ENCODE results near the gene OLIG1. TPM values are rescaled to one million over a fixed set of nuclear protein-coding genes. Genes with fewer than 3 reads are reported as not detected.

OLIG1 gene
- total and polyA plus RNA-seq, 10 of the 15 experiments (the other 5 are each of a cell fraction or from before 2014, with no cell fraction given), result not detected

DNA sequence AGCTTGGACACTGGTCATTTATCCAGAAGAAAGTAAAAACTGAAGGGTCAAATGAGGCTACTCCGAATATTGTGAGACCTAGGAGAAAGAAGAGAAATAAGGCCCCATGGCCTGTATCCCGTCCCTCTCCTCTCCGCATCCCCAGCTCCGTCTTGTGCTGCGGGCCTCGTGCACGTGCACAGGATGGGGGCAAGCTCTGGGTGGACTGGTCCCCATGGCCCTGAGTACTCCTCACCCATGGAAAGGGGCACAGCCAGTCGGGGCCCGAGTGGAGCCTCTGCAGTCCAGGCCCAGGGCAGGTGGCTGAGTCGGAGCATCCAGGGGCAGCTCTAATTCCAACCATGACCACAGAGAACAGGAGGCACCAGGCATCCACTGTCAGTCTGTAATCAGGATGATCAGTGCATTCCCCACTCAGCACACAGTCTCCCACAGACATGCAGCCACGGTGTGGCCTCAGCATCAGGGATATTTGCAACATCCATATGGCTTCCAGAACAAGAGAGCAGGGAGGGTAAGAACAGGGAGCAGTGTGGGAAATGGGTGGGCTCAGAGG, 12.5 kb upstream of the OLIG1 start (continued):
- TF ChIP-seq, protein P1, sequence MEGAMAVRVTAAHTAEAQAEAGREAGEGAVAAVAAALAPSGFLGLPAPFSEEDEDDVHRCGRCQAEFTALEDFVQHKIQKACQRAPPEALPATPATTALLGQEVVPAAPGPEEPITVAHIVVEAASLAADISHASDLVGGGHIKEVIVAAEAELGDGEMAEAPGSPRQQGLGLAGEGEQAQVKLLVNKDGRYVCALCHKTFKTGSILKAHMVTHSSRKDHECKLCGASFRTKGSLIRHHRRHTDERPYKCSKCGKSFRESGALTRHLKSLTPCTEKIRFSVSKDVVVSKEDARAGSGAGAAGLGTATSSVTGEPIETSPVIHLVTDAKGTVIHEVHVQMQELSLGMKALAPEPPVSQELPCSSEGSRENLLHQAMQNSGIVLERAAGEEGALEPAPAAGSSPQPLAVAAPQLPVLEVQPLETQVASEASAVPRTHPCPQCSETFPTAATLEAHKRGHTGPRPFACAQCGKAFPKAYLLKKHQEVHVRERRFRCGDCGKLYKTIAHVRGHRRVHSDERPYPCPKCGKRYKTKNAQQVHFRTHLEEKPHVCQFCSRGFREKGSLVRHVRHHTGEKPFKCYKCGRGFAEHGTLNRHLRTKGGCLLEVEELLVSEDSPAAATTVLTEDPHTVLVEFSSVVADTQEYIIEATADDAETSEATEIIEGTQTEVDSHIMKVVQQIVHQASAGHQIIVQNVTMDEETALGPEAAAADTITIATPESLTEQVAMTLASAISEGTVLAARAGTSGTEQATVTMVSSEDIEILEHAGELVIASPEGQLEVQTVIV (IDR thresholded peaks at IDR 0.05; ENCODE audit: borderline replicate concordance, partially characterized antibody), result no peak

DNA sequence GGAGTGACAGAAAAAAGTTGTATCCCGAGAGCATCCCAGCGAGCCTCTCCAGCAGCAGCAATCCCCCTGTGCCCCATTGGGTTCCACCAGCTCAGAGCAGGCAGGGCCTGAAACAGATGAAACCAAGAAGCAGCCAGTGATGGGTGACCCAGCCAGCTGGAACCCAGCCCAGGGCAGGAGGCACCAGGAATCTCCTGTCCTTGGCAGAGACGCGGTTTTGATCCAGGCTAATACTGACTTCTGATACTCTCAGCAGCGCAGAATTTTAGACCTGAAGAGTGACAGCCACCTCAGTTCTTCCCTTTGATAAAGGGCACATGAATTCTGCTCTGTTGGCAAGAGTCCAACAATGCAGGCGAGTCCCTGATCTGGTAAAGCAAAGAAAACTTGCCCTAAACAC, 11.4 kb upstream of the OLIG1 start:
- TF ChIP-seq POU2F2 (IDR thresholded peaks at IDR 0.05; ENCODE audit: borderline replicate concordance, low read depth, low read length) (no peak), BMI1 (IDR thresholded peaks at IDR 0.05; ENCODE audit: borderline replicate concordance) (no peak), CBX5 (IDR thresholded peaks at IDR 0.05; ENCODE audit: low read depth) (no peak), ZNF622 (IDR thresholded peaks at IDR 0.05) (no peak)
- TF ChIP-seq, protein P2, sequence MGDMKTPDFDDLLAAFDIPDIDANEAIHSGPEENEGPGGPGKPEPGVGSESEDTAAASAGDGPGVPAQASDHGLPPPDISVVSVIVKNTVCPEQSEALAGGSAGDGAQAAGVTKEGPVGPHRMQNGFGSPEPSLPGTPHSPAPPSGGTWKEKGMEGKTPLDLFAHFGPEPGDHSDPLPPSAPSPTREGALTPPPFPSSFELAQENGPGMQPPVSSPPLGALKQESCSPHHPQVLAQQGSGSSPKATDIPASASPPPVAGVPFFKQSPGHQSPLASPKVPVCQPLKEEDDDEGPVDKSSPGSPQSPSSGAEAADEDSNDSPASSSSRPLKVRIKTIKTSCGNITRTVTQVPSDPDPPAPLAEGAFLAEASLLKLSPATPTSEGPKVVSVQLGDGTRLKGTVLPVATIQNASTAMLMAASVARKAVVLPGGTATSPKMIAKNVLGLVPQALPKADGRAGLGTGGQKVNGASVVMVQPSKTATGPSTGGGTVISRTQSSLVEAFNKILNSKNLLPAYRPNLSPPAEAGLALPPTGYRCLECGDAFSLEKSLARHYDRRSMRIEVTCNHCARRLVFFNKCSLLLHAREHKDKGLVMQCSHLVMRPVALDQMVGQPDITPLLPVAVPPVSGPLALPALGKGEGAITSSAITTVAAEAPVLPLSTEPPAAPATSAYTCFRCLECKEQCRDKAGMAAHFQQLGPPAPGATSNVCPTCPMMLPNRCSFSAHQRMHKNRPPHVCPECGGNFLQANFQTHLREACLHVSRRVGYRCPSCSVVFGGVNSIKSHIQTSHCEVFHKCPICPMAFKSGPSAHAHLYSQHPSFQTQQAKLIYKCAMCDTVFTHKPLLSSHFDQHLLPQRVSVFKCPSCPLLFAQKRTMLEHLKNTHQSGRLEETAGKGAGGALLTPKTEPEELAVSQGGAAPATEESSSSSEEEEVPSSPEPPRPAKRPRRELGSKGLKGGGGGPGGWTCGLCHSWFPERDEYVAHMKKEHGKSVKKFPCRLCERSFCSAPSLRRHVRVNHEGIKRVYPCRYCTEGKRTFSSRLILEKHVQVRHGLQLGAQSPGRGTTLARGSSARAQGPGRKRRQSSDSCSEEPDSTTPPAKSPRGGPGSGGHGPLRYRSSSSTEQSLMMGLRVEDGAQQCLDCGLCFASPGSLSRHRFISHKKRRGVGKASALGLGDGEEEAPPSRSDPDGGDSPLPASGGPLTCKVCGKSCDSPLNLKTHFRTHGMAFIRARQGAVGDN (IDR thresholded peaks at IDR 0.05), result no peak
- ChIA-PET POLR2A (no interaction called here), CTCF (no interaction called here), SMC1A (ENCODE audit: uncharacterized antibody, unreplicated experiment) (no interaction called here), RAD21 (ENCODE audit: unreplicated experiment) (no interaction called here)
- no peaks in the 10 kb centered on the region for H3K36me3 ChIP-seq (ENCODE audit: control insufficient read depth in 2 of 2, insufficient read depth in 2 of 2, low read length in 1 of 2)
- no peak for ATAC-seq
- no peaks in the 10 kb centered on the region for H4K20me1 ChIP-seq (ENCODE audit: control insufficient read depth, insufficient read depth)
- no peak for DNase-seq (ENCODE audit: low read depth, low spot score)
- no peak overlapping the region for H3K27ac ChIP-seq (ENCODE audit: control insufficient read depth, insufficient read depth)
- no peak overlapping the region for H3K4me3 ChIP-seq
- FAIRE-seq, result no peak
- H2AFZ ChIP-seq (ENCODE audit: control insufficient read depth, low read depth, low read length), result no peak overlapping the region
- intact Hi-C loops (cut with micrococcal nuclease; ENCODE audit: unreplicated experiment) (no loop called here), in situ Hi-C loops (cut with MboI) (no loop called here)
- no peak overlapping the region for H3K9ac ChIP-seq (ENCODE audit: control insufficient read depth, insufficient read depth, low read length)
- BruUV-seq (replicated peaks), result no TSS peak
- H3K9me3 ChIP-seq (replicated peaks; ENCODE audit: control insufficient read depth, insufficient read depth, low read length), result no peaks in the 10 kb centered on the region
- no peaks in the 10 kb centered on the region for H3K79me2 ChIP-seq (ENCODE audit: control insufficient read depth, insufficient read depth, low read length)
- no peaks in the 10 kb centered on the region for H3K4me1 ChIP-seq (ENCODE audit: control insufficient read depth, insufficient read depth, low read length)
- no peak overlapping the region for H3K4me2 ChIP-seq (ENCODE audit: control insufficient read depth, insufficient read depth)
- no peaks in the 10 kb centered on the region; a peak in 2 of 4 replicates for H3K27me3 ChIP-seq (replicated peaks in 1 of 2; ENCODE audit: control insufficient read depth in 2 of 2, insufficient read depth in 2 of 2, low read length in 1 of 2)
- WGBS (ENCODE audit: insufficient coverage, insufficient replicate concordance, low lambda C conversion rate, missing lambda C conversion rate), result 39% methylated on average over 6 of the region's 6 CpGs
